ENCODE results near the gene THSD7A.

- TF ChIP-seq POLR2A (IDR thresholded peaks at IDR 0.05; ENCODE audit: low read depth, low read length) (no peak), POLR2AphosphoS5 (IDR thresholded peaks at IDR 0.05; ENCODE audit: low read depth, low read length) (no peak), SPI1 (IDR thresholded peaks at IDR 0.05; ENCODE audit: low read depth, low read length) (no peak), TAF1 (IDR thresholded peaks at IDR 0.05; ENCODE audit: low read depth, low read length) (no peak), PAX5 (IDR thresholded peaks at IDR 0.05; ENCODE audit: insufficient read depth, low read length, severe bottlenecking) (no peak)
Observed at GRCh38 chr7:11811709-11812108, 20.3 kb downstream of the THSD7A start.

All from GM12891 (cell line).